Astrocyte (in vitro differentiated cells and primary cell): ENCODE data around the gene RNF26. TPM values are rescaled to one million over a fixed set of nuclear protein-coding genes. Genes with fewer than 3 reads are reported as not detected.

Experiments
- DNase-seq: peaks from one replicate; pipeline ENCODE4 v3.0.0-alpha.2; 2010; ENCODE audit warnings: low read depth
- FAIRE-seq: peaks from 2 replicates; lab custom pipeline; 2011; peaks lifted over from hg19 to GRCh38; lab: Jason Lieb, UNC
- H2AFZ ChIP-seq: 2 replicates; pipeline ENCODE4 v1.6.0; 2012; ENCODE audit warnings: low read depth, low read length, inconsistent platforms
- H3K27ac ChIP-seq: 2 replicates; pipeline ENCODE4 v1.5.1; 2011; ENCODE audit warnings: low read depth, low read length, inconsistent platforms
- H3K27me3 ChIP-seq: 2 replicates; pipeline ENCODE4 v1.6.0; 2011; ENCODE audit warnings: low read length, inconsistent platforms; ENCODE audit not compliant: insufficient read depth
- H3K36me3 ChIP-seq: 2 replicates; pipeline ENCODE4 v1.5.1; 2011; ENCODE audit warnings: low read length, inconsistent platforms; ENCODE audit not compliant: insufficient read depth
- H3K4me1 ChIP-seq: 2 replicates; pipeline ENCODE4 v1.5.1; 2011; ENCODE audit warnings: low read length, inconsistent platforms; ENCODE audit not compliant: insufficient read depth
- H3K4me2 ChIP-seq: 2 replicates; pipeline ENCODE4 v1.6.0; 2012; ENCODE audit warnings: low read length, inconsistent platforms
- H3K4me3 ChIP-seq: 2 replicates; pipeline ENCODE4 v1.5.1; 2011; ENCODE audit warnings: low read depth, mild to moderate bottlenecking, low read length, inconsistent platforms; ENCODE audit not compliant: insufficient read depth
- H3K79me2 ChIP-seq: 2 replicates; pipeline ENCODE4 v1.6.0; 2012; ENCODE audit warnings: mild to moderate bottlenecking, low read length, inconsistent platforms; ENCODE audit not compliant: insufficient read depth
- H3K9ac ChIP-seq: 2 replicates; pipeline ENCODE4 v1.6.0; 2012; ENCODE audit warnings: mild to moderate bottlenecking, low read length, inconsistent platforms
- H3K9me3 ChIP-seq: 2 replicates; pipeline ENCODE4 v1.5.1; 2012; ENCODE audit warnings: low read depth, mild to moderate bottlenecking, low read length, inconsistent platforms; ENCODE audit not compliant: insufficient read depth
- H4K20me1 ChIP-seq: 2 replicates; pipeline ENCODE4 v1.6.0; 2012; ENCODE audit warnings: low read length, inconsistent platforms; ENCODE audit not compliant: insufficient read depth
- H3K27ac Mint-ChIP-seq: one replicate; pipeline ENCODE4 v1.8.0; 2021; ENCODE audit warnings: mild to moderate bottlenecking, mixed read lengths; ENCODE audit not compliant: unreplicated experiment
- H3K27me3 Mint-ChIP-seq: one replicate; pipeline ENCODE4 v1.8.0; 2021; ENCODE audit warnings: low read depth, mixed read lengths; ENCODE audit not compliant: unreplicated experiment
- H3K36me3 Mint-ChIP-seq: one replicate; pipeline ENCODE4 v1.8.0; 2021; ENCODE audit warnings: low read depth, mixed read lengths; ENCODE audit not compliant: unreplicated experiment
- H3K4me1 Mint-ChIP-seq: one replicate; pipeline ENCODE4 v1.8.0; 2021; ENCODE audit warnings: low read depth, mixed read lengths; ENCODE audit not compliant: unreplicated experiment
- H3K4me3 Mint-ChIP-seq: one replicate; pipeline ENCODE4 v1.8.0; 2021; ENCODE audit warnings: mild to moderate bottlenecking, moderate library complexity, mixed read lengths; ENCODE audit not compliant: unreplicated experiment
- H3K9me3 Mint-ChIP-seq: one replicate; pipeline ENCODE4 v1.8.0; 2021; ENCODE audit warnings: mild to moderate bottlenecking, mixed read lengths; ENCODE audit not compliant: unreplicated experiment
- EZH2 ChIP-seq: IDR thresholded peaks from 2 replicates; pipeline ENCODE4 v1.6.1; 2012; ENCODE audit warnings: mild to moderate bottlenecking, low read length, inconsistent platforms; ENCODE audit not compliant: insufficient read depth
- total RNA-seq: library from RNA; stranded (reverse); gene quantifications from 2 replicates; pipeline ENCODE4 v1.2.1, GENCODE V29; 2021
- TF ChIP-seq, protein P1 (sequence below): IDR thresholded peaks from 2 replicates; pipeline ENCODE4 v1.5.1; 2011; ENCODE audit warnings: low read depth, mild to moderate bottlenecking, inconsistent platforms, low read length, moderate library complexity; ENCODE audit not compliant: insufficient read depth

RNF26 gene
- total RNA-seq, 1 donor from 2014 or later = 31.8 TPM

DNA sequence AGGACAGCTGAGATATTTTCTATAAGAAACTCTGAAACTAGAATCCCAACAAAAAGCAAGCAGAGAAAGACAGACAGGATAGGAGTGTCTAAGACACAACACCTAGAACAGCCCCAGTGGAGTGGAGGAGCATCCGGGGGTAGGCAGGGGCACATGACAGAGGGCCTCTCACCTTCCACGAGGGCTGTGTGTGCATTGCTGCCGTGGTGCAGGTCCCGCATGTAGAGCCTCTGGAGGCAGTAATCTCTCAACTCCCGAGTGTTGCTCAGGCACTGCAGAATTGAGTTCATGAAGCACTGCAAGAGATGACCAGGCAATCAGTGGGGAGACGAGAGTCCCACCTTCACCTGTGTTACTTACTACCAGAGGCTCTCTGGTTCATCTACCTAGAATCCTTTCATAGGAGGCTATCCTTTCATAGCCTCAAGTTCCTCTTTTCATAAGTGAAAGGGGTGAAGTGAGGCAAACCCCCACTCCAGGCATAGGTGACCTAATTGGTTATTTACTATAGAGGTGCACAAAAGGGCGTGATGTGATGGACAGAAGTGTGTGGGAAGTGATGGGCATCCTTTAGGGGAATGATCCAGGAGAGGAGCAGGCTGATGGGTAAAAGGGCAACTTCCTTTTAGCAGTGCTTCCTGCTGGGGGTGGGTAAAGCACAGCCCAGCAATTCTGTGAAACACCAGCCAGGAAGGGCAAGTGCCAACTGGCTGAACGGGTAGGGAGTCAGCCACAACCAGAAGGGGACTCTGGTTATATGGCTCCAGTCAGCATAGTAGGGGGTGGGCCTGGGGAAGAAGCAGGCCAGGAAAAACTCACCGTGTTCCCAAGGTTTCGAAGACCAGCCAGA, 25.3 kb downstream of the RNF26 start:
- no peaks in the 10 kb centered on the region for H3K9me3 ChIP-seq
- Mint-ChIP-seq H3K27me3 (peaks cover 10% of the 10 kb centered on the region), H3K36me3 (peaks cover 14% of the 10 kb centered on the region), H3K4me3 (no peak overlapping the region), H3K9me3 (no peaks in the 10 kb centered on the region), H3K4me1 (peaks cover 20% of the 10 kb centered on the region), H3K27ac (no peak overlapping the region)
- H4K20me1 ChIP-seq = no peaks in the 10 kb centered on the region
- FAIRE-seq = no peak
- peaks cover 18% of the 10 kb centered on the region for H3K4me1 ChIP-seq
- no peaks in the 10 kb centered on the region for H3K36me3 ChIP-seq
- H3K27me3 ChIP-seq = no peaks in the 10 kb centered on the region
- H3K4me2 ChIP-seq = no peak overlapping the region
- H3K79me2 ChIP-seq = no peaks in the 10 kb centered on the region
- no peak overlapping the region for H2AFZ ChIP-seq
- no peak for DNase-seq
- H3K27ac ChIP-seq = no peak overlapping the region
- H3K4me3 ChIP-seq = no peak overlapping the region
- TF ChIP-seq, protein P1, sequence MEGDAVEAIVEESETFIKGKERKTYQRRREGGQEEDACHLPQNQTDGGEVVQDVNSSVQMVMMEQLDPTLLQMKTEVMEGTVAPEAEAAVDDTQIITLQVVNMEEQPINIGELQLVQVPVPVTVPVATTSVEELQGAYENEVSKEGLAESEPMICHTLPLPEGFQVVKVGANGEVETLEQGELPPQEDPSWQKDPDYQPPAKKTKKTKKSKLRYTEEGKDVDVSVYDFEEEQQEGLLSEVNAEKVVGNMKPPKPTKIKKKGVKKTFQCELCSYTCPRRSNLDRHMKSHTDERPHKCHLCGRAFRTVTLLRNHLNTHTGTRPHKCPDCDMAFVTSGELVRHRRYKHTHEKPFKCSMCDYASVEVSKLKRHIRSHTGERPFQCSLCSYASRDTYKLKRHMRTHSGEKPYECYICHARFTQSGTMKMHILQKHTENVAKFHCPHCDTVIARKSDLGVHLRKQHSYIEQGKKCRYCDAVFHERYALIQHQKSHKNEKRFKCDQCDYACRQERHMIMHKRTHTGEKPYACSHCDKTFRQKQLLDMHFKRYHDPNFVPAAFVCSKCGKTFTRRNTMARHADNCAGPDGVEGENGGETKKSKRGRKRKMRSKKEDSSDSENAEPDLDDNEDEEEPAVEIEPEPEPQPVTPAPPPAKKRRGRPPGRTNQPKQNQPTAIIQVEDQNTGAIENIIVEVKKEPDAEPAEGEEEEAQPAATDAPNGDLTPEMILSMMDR = no peak
- TF ChIP-seq EZH2 = no peak
- no peak overlapping the region for H3K9ac ChIP-seq

DNA sequence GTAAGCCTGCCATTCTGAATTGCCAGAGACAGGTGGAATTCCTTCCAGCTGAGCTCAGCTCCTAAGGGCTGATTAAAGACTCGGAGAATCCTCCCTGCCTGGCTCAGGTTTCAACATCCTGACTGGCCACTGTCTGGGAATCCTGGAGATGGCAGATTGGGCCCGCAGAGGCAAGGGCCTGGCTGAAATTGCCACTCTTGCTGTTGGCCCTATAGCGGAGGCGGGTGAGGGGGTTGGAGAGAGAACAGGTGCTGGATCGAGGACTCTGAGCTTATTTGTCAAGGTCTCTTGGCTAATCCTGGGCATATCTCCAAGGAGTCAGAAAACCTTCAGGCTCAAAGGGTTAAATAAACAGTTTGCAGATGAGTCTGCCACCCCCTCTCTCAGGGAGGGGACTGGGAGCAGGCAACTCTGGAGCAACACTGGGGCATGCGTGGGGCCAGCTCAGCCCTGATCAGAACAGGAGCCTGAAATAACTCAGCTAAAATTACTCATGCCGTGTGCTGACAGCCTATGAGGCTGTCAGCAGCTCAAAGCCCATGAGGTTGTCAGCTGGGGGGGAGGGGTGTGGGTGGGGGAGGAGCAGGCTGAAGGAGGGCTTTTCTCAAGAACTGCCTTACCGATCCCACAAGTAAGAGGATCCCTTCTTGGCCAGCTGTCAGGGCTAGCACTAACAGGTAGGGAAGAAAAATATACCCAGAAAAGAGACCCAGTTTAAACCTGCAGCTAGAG, 26.9 kb downstream of the RNF26 start:
- Histone ChIP-seq H3K4me3 (no peak overlapping the region), H3K4me1 (peaks cover 18% of the 10 kb centered on the region), H3K27ac (peak overlapping the region; percentile 35), H3K79me2 (no peaks in the 10 kb centered on the region), H3K9ac (peak overlapping the region; percentile 45), H3K4me2 (peak overlapping the region; percentile 78), H2AFZ (no peak overlapping the region), H3K27me3 (peaks cover 4% of the 10 kb centered on the region), H3K9me3 (no peaks in the 10 kb centered on the region), H4K20me1 (no peaks in the 10 kb centered on the region), H3K36me3 (no peaks in the 10 kb centered on the region)
- DNase-seq = peak; percentile 73
- H3K36me3 Mint-ChIP-seq = peaks cover 14% of the 10 kb centered on the region
- H3K27ac Mint-ChIP-seq = peak overlapping the region; percentile 93
- peaks cover 30% of the 10 kb centered on the region for H3K4me1 Mint-ChIP-seq
- no peaks in the 10 kb centered on the region for H3K9me3 Mint-ChIP-seq
- TF ChIP-seq, protein P1 = no peak
- TF ChIP-seq EZH2 = no peak
- peak; percentile 23 for FAIRE-seq
- peaks cover 8% of the 10 kb centered on the region for H3K27me3 Mint-ChIP-seq
- H3K4me3 Mint-ChIP-seq = peak overlapping the region; percentile 27
